Activated T-cell treated with anti-CD3 and anti-CD28 coated beads, Interleukin-2, amount 50 U/mL, for 48 hours (primary cell): ENCODE results near the gene MMP28.

Experiments used
- DNase-seq, 2 experiments: peaks; one replicate each; pipeline ENCODE4 v3.0.0-alpha.2; 2020

Gene MMP28

GRCh38 chr17:35716897-35717465 is 78.5 kb downstream of the MMP28 start:
- DNase-seq, result no peak

GRCh38 chr17:35716173-35716572 is 79.3 kb downstream of the MMP28 start:
- no peak for DNase-seq
